D721Med (cell line): ENCODE measurements around the gene OAT.

Source experiments
- DNase-seq: peaks from one replicate; pipeline ENCODE4 v3.0.0; 2011; ENCODE audit warnings: low spot score; ENCODE audit not compliant: insufficient read length
- FAIRE-seq: peaks from 2 replicates; lab custom pipeline; 2011; peaks lifted over from hg19 to GRCh38; lab: Jason Lieb, UNC
- CTCF ChIP-seq: IDR thresholded peaks from 2 replicates; pipeline ENCODE4 v1.5.1; 2012; ENCODE audit warnings: mild to moderate bottlenecking, control low read depth; ENCODE audit not compliant: insufficient read depth; ENCODE audit errors: missing control alignments

Gene OAT

GRCh38 chr10:124461642-124462347 is 43.1 kb upstream of the OAT start, which contains the start of gene LHPP:
TSS of gene LHPP (plus strand) at chr10:124461823. CDS start at chr10:124461863, 40 bp downstream.
- no peak for TF ChIP-seq CTCF
- peak; percentile 65 for DNase-seq
- no peak for FAIRE-seq

GRCh38 chr10:124460144-124460543 is 41.4 kb upstream of the OAT start:
- no peak for FAIRE-seq

GRCh38 chr10:124459395-124459794 is 40.7 kb upstream of the OAT start:
- DNase-seq (no peak), FAIRE-seq (no peak)
- no peak for TF ChIP-seq CTCF

More at GRCh38 chr10:124460144-124460543, 41.4 kb upstream of the OAT start:
- no peak for DNase-seq
- TF ChIP-seq CTCF: no peak

- FAIRE-seq: no peak
Measured at GRCh38 chr10:124458889-124459288, 40.2 kb upstream of the OAT start.

GRCh38 chr10:124458473-124458872 is 39.8 kb upstream of the OAT start:
- TF ChIP-seq CTCF: no peak
- DNase-seq (no peak), FAIRE-seq (no peak)

More at GRCh38 chr10:124458889-124459288, 40.2 kb upstream of the OAT start:
- no peak for TF ChIP-seq CTCF
- no peak for DNase-seq

- FAIRE-seq: no peak
- no peak for TF ChIP-seq CTCF
- DNase-seq: no peak
Measured at GRCh38 chr10:124455441-124455840, 36.7 kb upstream of the OAT start.

GRCh38 chr10:124453960-124454610 is 35.4 kb upstream of the OAT start:
- DNase-seq (no peak), FAIRE-seq (no peak)
- TF ChIP-seq CTCF: no peak
